CD4-positive, alpha-beta T cell treated with Interleukin-15 for 1 hour (primary cell): ENCODE results near the gene KNCN.

Experiments
- DNase-seq: peaks from one replicate; pipeline ENCODE4 v3.0.0-alpha.2; 2020

KNCN gene

DNA sequence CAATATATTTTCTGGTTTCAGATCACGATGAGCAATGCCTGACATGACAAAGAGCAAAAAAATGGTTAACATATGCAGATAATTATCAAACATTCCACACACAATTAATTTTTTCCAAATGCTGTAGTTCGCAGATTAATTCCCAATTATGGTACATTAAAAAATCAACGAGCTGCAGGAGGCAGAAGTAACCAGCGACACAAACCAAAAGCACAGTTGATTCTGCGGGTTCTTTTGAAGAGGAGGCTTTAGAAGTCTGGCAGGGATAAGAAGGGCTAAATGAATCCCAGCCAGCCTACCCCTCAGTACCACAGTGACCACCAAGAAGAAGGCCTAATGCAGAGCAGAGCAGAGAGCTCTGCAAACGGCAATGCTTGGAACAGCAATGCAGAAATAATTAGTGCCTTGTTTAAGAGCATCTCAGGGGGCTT is 17.0 kb upstream of the KNCN start:
- DNase-seq: no peak

GRCh38 chr1:46563341-46563740 is 11.9 kb upstream of the KNCN start:
- DNase-seq: no peak

- DNase-seq: no peak
Observed at GRCh38 chr1:46562498-46562897, 11.1 kb upstream of the KNCN start.

DNA sequence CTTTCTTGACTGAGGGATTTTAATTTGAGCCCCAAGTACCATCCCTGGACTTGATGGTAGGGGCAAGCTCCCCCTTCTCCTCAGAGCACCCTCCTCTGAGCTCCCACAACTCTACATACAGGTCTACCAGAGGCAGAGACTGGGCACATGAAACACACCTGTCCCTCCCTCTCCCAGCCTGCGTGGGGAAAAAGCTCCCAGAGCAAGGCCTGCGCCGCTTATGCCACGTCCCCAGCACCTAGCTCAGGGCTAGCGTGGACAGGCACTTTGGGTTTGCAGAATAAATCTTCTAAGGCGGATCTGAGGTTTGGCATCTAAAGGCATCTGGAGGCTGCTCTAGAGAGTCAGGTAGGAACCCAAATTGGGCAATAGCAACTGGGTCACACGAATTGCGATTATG is 7.5 kb upstream of the KNCN start:
- no peak for DNase-seq

DNA sequence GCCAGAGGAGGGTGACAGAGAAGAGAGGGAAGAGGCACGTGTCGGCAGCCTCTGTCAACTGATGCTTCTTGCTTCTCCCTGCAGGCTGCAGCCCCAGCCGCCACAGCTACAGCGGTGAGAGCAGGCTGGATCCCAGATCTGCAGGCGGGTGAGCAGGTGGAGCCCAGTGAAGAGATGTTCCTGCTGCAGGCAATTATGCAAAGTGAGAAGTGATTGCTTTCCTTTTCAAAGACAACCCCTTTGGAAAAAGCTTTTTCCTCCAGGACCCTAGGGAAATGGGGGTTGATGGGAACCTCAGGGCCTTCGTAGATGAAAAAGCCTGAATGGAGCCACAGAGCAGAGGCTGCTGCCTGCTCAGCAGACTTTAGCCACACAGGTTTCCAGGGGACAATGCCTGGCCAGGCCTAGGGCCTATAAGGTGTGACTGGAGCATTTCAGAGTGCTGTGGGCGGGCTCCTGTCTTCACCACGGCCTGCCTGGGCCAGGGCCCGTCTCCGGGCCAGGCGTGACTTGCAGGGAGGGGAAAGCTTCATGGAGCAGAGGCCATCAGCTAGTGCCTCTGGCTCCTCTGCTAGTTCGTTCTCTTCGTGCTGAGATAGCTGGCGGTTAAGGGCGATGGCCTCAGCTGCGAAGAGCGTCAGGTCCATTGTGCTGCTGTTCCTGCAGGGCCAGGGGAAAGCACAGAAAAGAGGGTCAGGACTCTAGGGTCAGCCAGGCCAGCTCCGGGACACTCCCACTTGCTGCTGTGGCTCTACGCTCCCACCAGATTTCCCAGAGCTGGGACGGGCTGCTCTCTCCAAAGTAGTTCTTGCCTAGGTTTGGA is 6.9 kb upstream of the KNCN start:
- no peak for DNase-seq

GRCh38 chr1:46557403-46557802 is 6.0 kb upstream of the KNCN start:
- DNase-seq: no peak

GRCh38 chr1:46556822-46557221 is 5.4 kb upstream of the KNCN start:
- DNase-seq: no peak

- no peak for DNase-seq
Observed at GRCh38 chr1:46555826-46556619, 4.6 kb upstream of the KNCN start.

- no peak for DNase-seq
Observed at GRCh38 chr1:46554597-46555381, 3.3 kb upstream of the KNCN start.

GRCh38 chr1:46554236-46554596 is 2.8 kb upstream of the KNCN start:
- no peak for DNase-seq

GRCh38 chr1:46553506-46553905 is 2.1 kb upstream of the KNCN start:
- no peak for DNase-seq

- no peak for DNase-seq
Observed at GRCh38 chr1:46552357-46553237, 1.1 kb upstream of the KNCN start.

DNA sequence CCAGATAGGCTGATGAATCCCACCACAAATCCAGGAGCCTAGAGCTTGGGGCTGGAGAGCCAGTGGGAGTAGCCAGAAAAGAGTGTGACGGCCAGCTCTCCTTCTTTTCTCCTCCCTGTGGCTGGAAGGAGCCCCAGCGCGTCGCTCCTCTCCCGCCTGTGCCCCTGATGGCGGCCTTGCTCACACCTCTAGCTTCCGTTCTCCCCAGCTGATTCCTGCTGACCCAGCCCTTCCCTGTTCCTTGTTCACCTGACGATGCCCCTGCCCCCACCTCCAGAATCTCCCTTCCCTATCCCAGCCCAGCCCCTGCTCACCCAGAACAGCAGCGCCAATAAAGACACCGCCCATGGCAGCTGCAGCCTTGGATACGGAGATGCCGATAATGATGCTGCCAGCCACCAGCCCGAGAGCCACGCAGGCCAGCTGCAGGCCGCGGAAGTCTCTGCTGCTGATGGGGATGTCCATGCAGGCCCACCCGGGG is 656 bp downstream of the KNCN start:
- DNase-seq: no peak

GRCh38 chr1:46549697-46550681 is 1.5 kb downstream of the KNCN start:
- peak; percentile 77 for DNase-seq

GRCh38 chr1:46547481-46548383 is 3.7 kb downstream of the KNCN start:
- DNase-seq: no peak

DNA sequence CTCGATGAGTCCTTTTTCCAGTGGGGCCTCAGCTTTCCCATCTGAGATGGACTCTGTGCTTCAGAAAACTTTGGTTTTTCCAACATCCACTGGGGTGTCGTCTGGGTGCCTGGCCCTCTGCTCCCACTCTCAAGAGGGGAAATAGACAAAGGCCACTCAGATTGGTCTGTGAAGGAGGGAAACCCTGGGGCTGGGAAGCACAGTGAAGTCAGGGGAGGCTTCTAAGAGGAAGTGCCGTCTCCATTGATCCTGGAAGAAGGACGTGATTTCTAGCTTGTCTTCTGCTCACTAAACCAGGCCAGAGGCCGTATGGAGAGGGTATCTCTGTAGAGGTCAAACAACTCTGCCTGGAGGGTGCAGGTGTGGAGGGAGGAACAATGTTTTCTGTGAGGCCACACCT is 5.2 kb downstream of the KNCN start:
- DNase-seq: no peak

DNA sequence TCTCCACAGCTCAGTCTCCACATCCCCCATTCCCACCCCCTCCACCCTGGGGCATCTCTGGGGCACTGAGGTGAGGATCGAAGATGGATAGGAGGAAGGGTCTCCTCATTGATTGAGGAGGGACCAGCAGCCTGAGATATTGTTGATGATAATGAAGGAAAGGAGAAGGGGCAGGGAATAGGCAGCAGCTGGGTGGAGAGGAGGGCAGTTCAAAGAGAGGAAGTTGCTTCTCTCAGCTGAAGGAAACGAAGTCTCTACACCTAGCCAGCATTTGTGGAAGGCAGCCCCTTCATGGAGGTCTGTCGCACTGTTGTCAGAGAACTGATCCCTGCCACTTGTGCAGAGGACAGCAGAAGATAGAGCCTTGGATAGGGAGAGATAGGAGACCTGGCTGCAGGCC is 5.7 kb downstream of the KNCN start:
- no peak for DNase-seq

- DNase-seq: no peak
Observed at GRCh38 chr1:46544561-46545240, 6.7 kb downstream of the KNCN start.
